SK-N-SH (cell line): ENCODE data around the gene RAB10. TPM values are rescaled to one million over a fixed set of nuclear protein-coding genes. Genes with fewer than 3 reads are reported as not detected.

Experiments
- CTCF ChIA-PET: fragments of 300-600, 350-600 bp; formaldehyde crosslinking; extraction: SDS; loops from one replicate; lab custom pipeline; 2021; lab: Yijun Ruan, JAX
- POLR2A ChIA-PET: fragments of 350-600 bp; sonication (Branson Sonifier 250); formaldehyde crosslinking; extraction: SDS; loops from one replicate; lab custom pipeline; 2020; ENCODE audit warnings: antibody characterized with exemption, inconsistent platforms; lab: Yijun Ruan, JAX
- DNase-seq: peaks from one replicate; pipeline ENCODE4 v3.0.0; 2012
- H2AFZ ChIP-seq: fragments of 200-600 bp; sonication (generic); 2 replicates; pipeline ENCODE4 v1.8.1; 2016; ENCODE audit warnings: antibody characterized with exemption, mild to moderate bottlenecking, low read depth
- H3F3A ChIP-seq: fragments of 200-600 bp; sonication (generic); replicated peaks from 2 replicates; pipeline ENCODE3; 2016; ENCODE audit warnings: antibody characterized with exemption, mild to moderate bottlenecking; ENCODE audit not compliant: insufficient read depth
- H3K27ac ChIP-seq, 2 experiments: fragments of 200-500 bp in 1 of 2; fragments of 200-600 bp in 1 of 2; sonication (Bioruptor generic) in 1 of 2; sonication (generic), shearing (Covaris generic) in 1 of 2; 2 replicates each; pipeline versions ENCODE4 v1.5.1 to v1.6.1; 2014 to 2016; ENCODE audit warnings: low read depth in 2 of 2, inconsistent platforms in 1 of 2, low read length in 1 of 2, mild to moderate bottlenecking in 1 of 2, mixed read lengths in 1 of 2
- H3K27me3 ChIP-seq: fragments of 200-600 bp; sonication (generic), shearing (Covaris generic); 2 replicates; pipeline ENCODE4 v1.6.1; 2016; ENCODE audit warnings: mixed run types; ENCODE audit not compliant: insufficient read depth
- H3K36me3 ChIP-seq, 2 experiments: fragments of 200-500 bp in 1 of 2; fragments of 200-600 bp in 1 of 2; sonication (Bioruptor generic) in 1 of 2; sonication (generic) in 1 of 2; replicated peaks in 1 of 2; 2 replicates each; pipeline versions ENCODE3 to v1.5.1; 2014 to 2016; ENCODE audit warnings: low read length in 1 of 2, mild to moderate bottlenecking in 1 of 2; ENCODE audit not compliant: insufficient read depth in 2 of 2, control insufficient read depth in 1 of 2
- H3K4me1 ChIP-seq, 2 experiments: fragments of 200-500 bp in 1 of 2; fragments of 200-600 bp in 1 of 2; sonication (Bioruptor generic) in 1 of 2; sonication (generic), shearing (Covaris generic) in 1 of 2; 2 replicates each; pipeline versions ENCODE4 v1.5.1 to v1.6.1; 2014 to 2016; ENCODE audit warnings: low read depth in 1 of 2, low read length in 1 of 2, mixed run types in 1 of 2; ENCODE audit not compliant: insufficient read depth in 2 of 2, control insufficient read depth in 1 of 2
- H3K4me2 ChIP-seq: fragments of 200-600 bp; sonication (generic), shearing (Covaris generic); 2 replicates; pipeline ENCODE4 v1.6.1; 2017; ENCODE audit warnings: mixed run types
- H3K4me3 ChIP-seq, 2 experiments: fragments of 200-500 bp in 1 of 2; fragments of 200-600 bp in 1 of 2; sonication (Bioruptor generic) in 1 of 2; sonication (generic), shearing (Covaris generic) in 1 of 2; 2 replicates each; pipeline versions ENCODE4 v1.5.1 to v1.8.1; 2014 to 2016; ENCODE audit warnings: low read depth in 2 of 2, inconsistent platforms in 1 of 2, low read length in 1 of 2, mild to moderate bottlenecking in 1 of 2, mixed read lengths in 1 of 2, moderate library complexity in 1 of 2
- H3K79me2 ChIP-seq: fragments of 200-600 bp; sonication (generic); 2 replicates; pipeline ENCODE4 v1.8.1; 2017; ENCODE audit warnings: mild to moderate bottlenecking; ENCODE audit not compliant: insufficient read depth
- H3K9ac ChIP-seq: fragments of 200-600 bp; sonication (generic); 2 replicates; pipeline ENCODE4 v1.6.1; 2017; ENCODE audit warnings: mixed run types
- H3K9me2 ChIP-seq: fragments of 200-600 bp; sonication (generic); 2 replicates; pipeline ENCODE4 v1.6.1; 2017; ENCODE audit warnings: mixed run types
- H3K9me3 ChIP-seq: fragments of 200-600 bp; sonication (generic); 2 replicates; pipeline ENCODE4 v1.6.1; 2017; ENCODE audit warnings: mixed run types, mild to moderate bottlenecking, moderate library complexity
- H4K20me1 ChIP-seq: fragments of 200-600 bp; sonication (generic); 2 replicates; pipeline ENCODE4 v1.6.1; 2017; ENCODE audit warnings: mild to moderate bottlenecking, mixed run types; ENCODE audit not compliant: insufficient read depth
- EZH2phosphoT487 ChIP-seq: fragments of 200-600 bp; sonication (generic); IDR thresholded peaks from 2 replicates; pipeline ENCODE4 v1.6.1; 2017; ENCODE audit warnings: low read depth, mixed run types, mild to moderate bottlenecking, antibody characterized with exemption, moderate library complexity, borderline replicate concordance
- FOXJ3 ChIP-seq: sonication (generic); formaldehyde crosslinking; IDR thresholded peaks from 2 replicates; pipeline ENCODE4 v1.5.1; 2020; ENCODE audit warnings: mild to moderate bottlenecking, missing genetic modification reagents
- JUND ChIP-seq: IDR thresholded peaks from 2 replicates; pipeline ENCODE4 v1.4.0; 2012
- RAD21 ChIP-seq: IDR thresholded peaks from 2 replicates; pipeline ENCODE4 v1.6.1; 2012; ENCODE audit warnings: mild to moderate bottlenecking, low read length
- RCOR1 ChIP-seq: fragments of 150-350 bp; IDR thresholded peaks from 2 replicates; pipeline ENCODE4 v1.6.1; 2017; ENCODE audit warnings: antibody characterized with exemption, low read length
- RFX5 ChIP-seq: IDR thresholded peaks from 2 replicates; pipeline ENCODE4 v1.6.1; 2012; ENCODE audit warnings: mild to moderate bottlenecking, improper control_type of control experiment, low read length
- SIN3A ChIP-seq: IDR thresholded peaks from 2 replicates; pipeline ENCODE4 v1.6.1; 2012; ENCODE audit warnings: low read depth, mild to moderate bottlenecking, low read length, moderate library complexity, borderline replicate concordance
- TCF12 ChIP-seq: IDR thresholded peaks from 2 replicates; pipeline ENCODE4 v1.4.0; 2012
- WGBS: methylation state at CpG from one replicate; pipeline ENCODE4 v1.1.6; 2017; ENCODE audit warnings: low lambda C conversion rate; 5-methylcytosine and 5-hydroxymethylcytosine counted together
- polyA plus RNA-seq, 3 experiments: library from polyadenylated mRNA; depleted of rRNA; stranded (reverse); fragments of >200 nt; gene quantifications; 2 replicates each; pipeline ENCODE4 v1.2.3, GENCODE V29; 2012
- TF ChIP-seq, protein P1 (sequence below): IDR thresholded peaks from 2 replicates; pipeline ENCODE4 v1.4.0; 2012; ENCODE audit warnings: low read depth, borderline replicate concordance
- TF ChIP-seq, protein P2 (sequence below): IDR thresholded peaks from 2 replicates; pipeline ENCODE4; 2012
- TF ChIP-seq, protein P3 (sequence below): IDR thresholded peaks from 2 replicates; pipeline ENCODE4 v1.4.0; 2012; ENCODE audit warnings: low read depth, borderline replicate concordance

Gene RAB10
- polyA plus RNA-seq, 1 of the 3 experiments (the other 2 are of a cell fraction), result 47.5 TPM

DNA sequence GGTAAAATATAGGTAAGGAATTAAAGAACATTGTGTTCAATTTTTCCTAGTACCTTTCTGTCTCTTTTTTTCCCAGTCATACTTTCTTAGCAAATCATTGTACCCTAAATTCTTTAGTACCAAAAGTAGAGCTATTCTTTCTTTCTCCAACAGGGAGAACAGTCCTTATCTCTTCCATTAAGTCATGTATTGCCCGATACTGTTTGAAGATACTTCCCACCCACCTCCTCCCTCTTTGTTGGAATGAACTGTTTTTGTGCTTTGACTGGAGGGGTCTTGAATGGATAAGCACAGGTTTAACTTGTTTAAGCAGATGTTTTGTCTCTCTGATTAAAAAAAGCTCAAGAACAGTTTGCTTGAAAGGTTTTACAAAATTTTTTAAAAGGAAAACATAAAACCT, 41.3 kb downstream of the RAB10 start (continued):
- TF ChIP-seq, protein P1, sequence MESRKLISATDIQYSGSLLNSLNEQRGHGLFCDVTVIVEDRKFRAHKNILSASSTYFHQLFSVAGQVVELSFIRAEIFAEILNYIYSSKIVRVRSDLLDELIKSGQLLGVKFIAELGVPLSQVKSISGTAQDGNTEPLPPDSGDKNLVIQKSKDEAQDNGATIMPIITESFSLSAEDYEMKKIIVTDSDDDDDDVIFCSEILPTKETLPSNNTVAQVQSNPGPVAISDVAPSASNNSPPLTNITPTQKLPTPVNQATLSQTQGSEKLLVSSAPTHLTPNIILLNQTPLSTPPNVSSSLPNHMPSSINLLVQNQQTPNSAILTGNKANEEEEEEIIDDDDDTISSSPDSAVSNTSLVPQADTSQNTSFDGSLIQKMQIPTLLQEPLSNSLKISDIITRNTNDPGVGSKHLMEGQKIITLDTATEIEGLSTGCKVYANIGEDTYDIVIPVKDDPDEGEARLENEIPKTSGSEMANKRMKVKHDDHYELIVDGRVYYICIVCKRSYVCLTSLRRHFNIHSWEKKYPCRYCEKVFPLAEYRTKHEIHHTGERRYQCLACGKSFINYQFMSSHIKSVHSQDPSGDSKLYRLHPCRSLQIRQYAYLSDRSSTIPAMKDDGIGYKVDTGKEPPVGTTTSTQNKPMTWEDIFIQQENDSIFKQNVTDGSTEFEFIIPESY, result no peak
- no peak for TF ChIP-seq EZH2phosphoT487
- no peak for TF ChIP-seq RAD21
- no peak for TF ChIP-seq FOXJ3 (CRISPR knock-in tag)
- TF ChIP-seq JUND, result no peak
- TF ChIP-seq, all 33 proteins: peak for 0

DNA sequence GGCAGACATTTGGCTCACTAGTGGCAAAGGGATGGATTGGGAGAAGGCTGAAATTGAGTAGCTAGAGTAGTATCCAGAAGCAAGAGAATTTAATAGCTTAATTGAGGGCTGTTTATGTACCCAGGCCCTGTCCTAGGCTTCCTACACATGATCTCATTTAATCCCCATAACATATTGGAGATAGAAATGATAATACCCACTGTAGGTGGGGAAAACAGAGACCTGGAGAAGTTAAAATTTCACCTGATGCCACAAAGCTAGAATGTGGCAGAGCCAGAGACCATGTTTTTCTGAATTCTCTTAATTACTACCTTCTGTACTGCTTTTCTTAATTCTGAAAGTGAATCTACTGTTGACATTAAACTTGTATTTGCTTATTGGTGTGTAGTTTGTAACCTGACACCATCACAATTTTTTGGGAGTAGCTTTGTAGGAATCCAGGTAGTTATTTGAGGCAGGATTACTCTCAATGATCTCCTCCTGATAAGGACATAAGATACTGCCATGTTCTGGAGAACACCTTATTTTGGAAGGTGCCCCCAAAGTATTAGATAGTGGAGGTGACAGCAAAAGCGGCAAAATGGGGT, 42.2 kb downstream of the RAB10 start:
- POLR2A ChIA-PET, result no interaction called here
- peaks cover 0 to 13% of the 10 kb centered on the region in 2 experiments for H3K36me3 ChIP-seq
- TF ChIP-seq, protein P2, sequence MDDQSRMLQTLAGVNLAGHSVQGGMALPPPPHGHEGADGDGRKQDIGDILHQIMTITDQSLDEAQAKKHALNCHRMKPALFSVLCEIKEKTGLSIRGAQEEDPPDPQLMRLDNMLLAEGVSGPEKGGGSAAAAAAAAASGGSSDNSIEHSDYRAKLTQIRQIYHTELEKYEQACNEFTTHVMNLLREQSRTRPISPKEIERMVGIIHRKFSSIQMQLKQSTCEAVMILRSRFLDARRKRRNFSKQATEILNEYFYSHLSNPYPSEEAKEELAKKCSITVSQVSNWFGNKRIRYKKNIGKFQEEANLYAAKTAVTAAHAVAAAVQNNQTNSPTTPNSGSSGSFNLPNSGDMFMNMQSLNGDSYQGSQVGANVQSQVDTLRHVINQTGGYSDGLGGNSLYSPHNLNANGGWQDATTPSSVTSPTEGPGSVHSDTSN, result no peak
- TF ChIP-seq, protein P3, sequence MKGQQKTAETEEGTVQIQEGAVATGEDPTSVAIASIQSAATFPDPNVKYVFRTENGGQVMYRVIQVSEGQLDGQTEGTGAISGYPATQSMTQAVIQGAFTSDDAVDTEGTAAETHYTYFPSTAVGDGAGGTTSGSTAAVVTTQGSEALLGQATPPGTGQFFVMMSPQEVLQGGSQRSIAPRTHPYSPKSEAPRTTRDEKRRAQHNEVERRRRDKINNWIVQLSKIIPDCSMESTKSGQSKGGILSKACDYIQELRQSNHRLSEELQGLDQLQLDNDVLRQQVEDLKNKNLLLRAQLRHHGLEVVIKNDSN, result no peak
- TF ChIP-seq SIN3A (no peak), EZH2phosphoT487 (no peak), TCF12 (no peak), RCOR1 (no peak), RFX5 (no peak)
- no peaks in the 10 kb centered on the region for H3K9me2 ChIP-seq
- H3K4me3 ChIP-seq, result no peak overlapping the region
- H3F3A ChIP-seq, result peaks cover under 1% of the 10 kb centered on the region
- H3K9me3 ChIP-seq, result no peaks in the 10 kb centered on the region
- H3K9ac ChIP-seq, result no peak overlapping the region
- no peak overlapping the region for H3K4me2 ChIP-seq
- no peak overlapping the region for H3K27ac ChIP-seq
- peaks cover 100% of the 10 kb centered on the region for H3K79me2 ChIP-seq
- H2AFZ ChIP-seq, result no peak overlapping the region
- no peaks in the 10 kb centered on the region for H3K27me3 ChIP-seq
- peaks cover 88% of the 10 kb centered on the region for H4K20me1 ChIP-seq
- CTCF ChIA-PET, result interaction anchor here (0.5 to 8.5 kb wide), 7 partner anchors 11 to 255 kb away, joined by 3 to 65 read pairs (median 3); no protein-coding TSS in a partner anchor
- WGBS, result 100% methylated on average over 1 of the region's 1 CpG
- DNase-seq, result no peak
- peaks cover 3 to 5% of the 10 kb centered on the region in 2 experiments; a peak in 3 of 4 replicates for H3K4me1 ChIP-seq
